Suprapubic skin (tissue), 4 donors: ENCODE data around the gene LRP1B. TPM values are rescaled to one million over a fixed set of nuclear protein-coding genes. Genes with fewer than 3 reads are reported as not detected.

Experiments used
- DNase-seq, 2 donors: peaks; one replicate each; pipeline ENCODE4 v3.0.0-alpha.2; 2019; ENCODE audit warnings: low spot score in 2 of 2
- H3K27ac ChIP-seq: fragments of 200-600 bp; sonication (generic); one replicate; pipeline ENCODE4 v1.5.1; 2019
- H3K27me3 ChIP-seq: fragments of 200-600 bp; sonication (generic); one replicate; pipeline ENCODE4 v1.5.1; 2019
- H3K36me3 ChIP-seq: fragments of 200-600 bp; sonication (generic); one replicate; pipeline ENCODE4 v1.5.1; 2019
- H3K4me1 ChIP-seq: fragments of 200-600 bp; sonication (generic); one replicate; pipeline ENCODE4 v1.5.1; 2019
- H3K4me3 ChIP-seq: fragments of 200-600 bp; sonication (generic); one replicate; pipeline ENCODE4 v1.5.1; 2019; ENCODE audit warnings: mild to moderate bottlenecking
- H3K9me3 ChIP-seq: fragments of 200-600 bp; sonication (generic); one replicate; pipeline ENCODE4 v1.5.1; 2019
- CTCF ChIP-seq, 2 donors: fragments of 200-600 bp in 1 of 2; fragments of 450-650 bp in 1 of 2; sonication (generic) in 1 of 2; IDR thresholded peaks; one replicate each; pipeline ENCODE4 v1.5.1; 2016 to 2019; ENCODE audit warnings: antibody characterized with exemption in 2 of 2, mild to moderate bottlenecking in 1 of 2, moderate library complexity in 1 of 2
- EP300 ChIP-seq: sonication (generic); formaldehyde crosslinking; IDR thresholded peaks from one replicate; pipeline ENCODE4 v1.6.1; 2017; ENCODE audit warnings: antibody characterized with exemption
- POLR2A ChIP-seq, 2 donors: fragments of 450-650 bp; IDR thresholded peaks; one replicate each; pipeline ENCODE4 v1.6.1; 2017; ENCODE audit warnings: antibody characterized with exemption in 2 of 2, mild to moderate bottlenecking in 2 of 2, moderate library complexity in 2 of 2
- POLR2AphosphoS5 ChIP-seq, 3 donors: sonication (generic); formaldehyde crosslinking; IDR thresholded peaks; one replicate each; pipeline ENCODE4 v1.6.1; 2017; ENCODE audit warnings: antibody characterized with exemption in 3 of 3
- WGBS: methylation state at CpG from one replicate; pipeline ENCODE4 v1.1.5; 2018; 5-methylcytosine and 5-hydroxymethylcytosine counted together
- total RNA-seq, 4 donors: library from RNA; depleted of rRNA; stranded (reverse); fragments of >200 nt; gene quantifications; one replicate each; pipeline ENCODE4 v1.1.0, GENCODE V29; 2016

Gene LRP1B
- total RNA-seq, 4 donors from 2014 or later, result 0.11 to 2.7 (median 1.3) TPM

GRCh38 chr2:141871913-141872634 is 258.7 kb downstream of the LRP1B start:
- no peaks in the 10 kb centered on the region for H3K36me3 ChIP-seq
- no peak for DNase-seq
- TF ChIP-seq EP300, result no peak
- no peak for TF ChIP-seq POLR2AphosphoS5 (IDR thresholded peaks at IDR 0.05)
- no peak for TF ChIP-seq CTCF (IDR thresholded peaks at IDR 0.05)
- no peak for TF ChIP-seq POLR2A (IDR thresholded peaks at IDR 0.05)
- H3K9me3 ChIP-seq, result no peaks in the 10 kb centered on the region
- H3K27me3 ChIP-seq, result no peaks in the 10 kb centered on the region
- no peak overlapping the region for H3K4me3 ChIP-seq
- H3K27ac ChIP-seq, result no peak overlapping the region
- no peaks in the 10 kb centered on the region for H3K4me1 ChIP-seq
- 77% methylated on average over 3 of the region's 3 CpGs for WGBS

- H3K9me3 ChIP-seq, result no peaks in the 10 kb centered on the region
- no peak for DNase-seq
- H3K4me1 ChIP-seq, result no peaks in the 10 kb centered on the region
- H3K36me3 ChIP-seq, result no peaks in the 10 kb centered on the region
- no peak overlapping the region for H3K27ac ChIP-seq
- WGBS, result 91% methylated on average over 1 of the region's 1 CpG
- no peak for TF ChIP-seq POLR2A (IDR thresholded peaks at IDR 0.05)
- TF ChIP-seq POLR2AphosphoS5 (IDR thresholded peaks at IDR 0.05), result no peak
- TF ChIP-seq EP300, result no peak
- no peak for TF ChIP-seq CTCF (IDR thresholded peaks at IDR 0.05)
- no peaks in the 10 kb centered on the region for H3K27me3 ChIP-seq
- no peak overlapping the region for H3K4me3 ChIP-seq
Measured at GRCh38 chr2:141869572-141869971, 261.2 kb downstream of the LRP1B start.

GRCh38 chr2:141863964-141864363 is 266.9 kb downstream of the LRP1B start:
- TF ChIP-seq CTCF (IDR thresholded peaks at IDR 0.05) (no peak), POLR2A (IDR thresholded peaks at IDR 0.05) (no peak), EP300 (no peak), POLR2AphosphoS5 (IDR thresholded peaks at IDR 0.05) (no peak)
- Histone ChIP-seq H3K27me3 (no peaks in the 10 kb centered on the region), H3K4me1 (no peaks in the 10 kb centered on the region), H3K27ac (no peak overlapping the region), H3K36me3 (no peaks in the 10 kb centered on the region), H3K9me3 (no peaks in the 10 kb centered on the region), H3K4me3 (no peak overlapping the region)
- DNase-seq, result no peak

GRCh38 chr2:141856215-141856919 is 274.4 kb downstream of the LRP1B start:
- no peaks in the 10 kb centered on the region for H3K27me3 ChIP-seq
- no peak for DNase-seq
- no peak overlapping the region for H3K4me3 ChIP-seq
- TF ChIP-seq CTCF (IDR thresholded peaks at IDR 0.05) (no peak), POLR2AphosphoS5 (IDR thresholded peaks at IDR 0.05) (no peak), POLR2A (IDR thresholded peaks at IDR 0.05) (no peak), EP300 (no peak)
- no peaks in the 10 kb centered on the region for H3K36me3 ChIP-seq
- no peaks in the 10 kb centered on the region for H3K4me1 ChIP-seq
- H3K9me3 ChIP-seq, result no peaks in the 10 kb centered on the region
- no peak overlapping the region for H3K27ac ChIP-seq
- 70% methylated on average over 5 of the region's 5 CpGs for WGBS

- no peak for TF ChIP-seq EP300
- TF ChIP-seq POLR2AphosphoS5 (IDR thresholded peaks at IDR 0.05), result no peak
- WGBS, result 85% methylated on average over 1 of the region's 1 CpG
- H3K9me3 ChIP-seq, result no peaks in the 10 kb centered on the region
Measured at GRCh38 chr2:141848191-141848590, 282.6 kb downstream of the LRP1B start.

More at GRCh38 chr2:141848191-141848590, 282.6 kb downstream of the LRP1B start:
- Histone ChIP-seq H3K27ac (no peak overlapping the region), H3K27me3 (no peaks in the 10 kb centered on the region), H3K36me3 (no peaks in the 10 kb centered on the region), H3K4me3 (no peak overlapping the region), H3K4me1 (no peaks in the 10 kb centered on the region)
- DNase-seq, result no peak
